ENCODE measurements around the gene LMOD3. TPM values are rescaled to one million over a fixed set of nuclear protein-coding genes. Genes with fewer than 3 reads are reported as not detected.

The LMOD3 gene
- total RNA-seq, 1 donor from 2014 or later: 0.10 TPM

GRCh38 chr3:69094467-69095205 is 27.8 kb downstream of the LMOD3 start:
- DNase-seq (ENCODE audit: low spot score): no peak

- no peak for DNase-seq (ENCODE audit: low spot score)
Observed at GRCh38 chr3:69092030-69092516, 30.3 kb downstream of the LMOD3 start.

- no peak for DNase-seq (ENCODE audit: low spot score)
Observed at GRCh38 chr3:69091389-69092029, 30.9 kb downstream of the LMOD3 start.

GRCh38 chr3:69090021-69090420 is 32.4 kb downstream of the LMOD3 start:
- no peak for DNase-seq (ENCODE audit: low spot score)

- no peak for DNase-seq (ENCODE audit: low spot score)
Observed at GRCh38 chr3:69088063-69088462, 34.3 kb downstream of the LMOD3 start.

- no peak for DNase-seq (ENCODE audit: low spot score)
Observed at GRCh38 chr3:69087030-69087791, 35.2 kb downstream of the LMOD3 start.

GRCh38 chr3:69085833-69086722 is 36.3 kb downstream of the LMOD3 start:
- DNase-seq (ENCODE audit: low spot score): peak; percentile 94

GRCh38 chr3:69085168-69085832 is 37.1 kb downstream of the LMOD3 start:
- DNase-seq (ENCODE audit: low spot score): peak; percentile 90

GRCh38 chr3:69084326-69085167 is 37.8 kb downstream of the LMOD3 start, which contains the start of gene ARL6IP5:
Gene ARL6IP5, plus strand, starts transcription at chr3:69084937. Its CDS starts 111 bp downstream, at chr3:69085048.
- DNase-seq (ENCODE audit: low spot score): peak; percentile 97

- no peak for DNase-seq (ENCODE audit: low spot score)
Observed at GRCh38 chr3:69082805-69083204, 39.6 kb downstream of the LMOD3 start.

GRCh38 chr3:69082361-69082760 is 40.0 kb downstream of the LMOD3 start:
- DNase-seq (ENCODE audit: low spot score): no peak

- no peak for DNase-seq (ENCODE audit: low spot score)
Observed at GRCh38 chr3:69081583-69082262, 40.7 kb downstream of the LMOD3 start.

GRCh38 chr3:69080233-69080920 is 42.0 kb downstream of the LMOD3 start, which contains the start of gene UBA3:
Gene UBA3, minus strand, starts transcription at chr3:69080365. Its CDS starts 12 bp downstream, at chr3:69080353.
- DNase-seq (ENCODE audit: low spot score): peak; percentile 95

GRCh38 chr3:69079269-69080159 is 42.9 kb downstream of the LMOD3 start:
- no peak for DNase-seq (ENCODE audit: low spot score)

- DNase-seq (ENCODE audit: low spot score): no peak
Observed at GRCh38 chr3:69072928-69073327, 49.5 kb downstream of the LMOD3 start.

- no peak for DNase-seq (ENCODE audit: low spot score)
Observed at GRCh38 chr3:69066121-69066520, 56.3 kb downstream of the LMOD3 start.
